Fibroblast of gingiva (primary cell): ENCODE results near the gene SLC24A4.

ENCODE experiments used
- DNase-seq: peaks from one replicate; pipeline ENCODE4 v3.0.0-alpha.2; 2011; ENCODE audit warnings: low read depth

SLC24A4 gene

GRCh38 chr14:92501891-92502351 is 179.0 kb downstream of the SLC24A4 start:
- DNase-seq: peak; percentile 52

DNA sequence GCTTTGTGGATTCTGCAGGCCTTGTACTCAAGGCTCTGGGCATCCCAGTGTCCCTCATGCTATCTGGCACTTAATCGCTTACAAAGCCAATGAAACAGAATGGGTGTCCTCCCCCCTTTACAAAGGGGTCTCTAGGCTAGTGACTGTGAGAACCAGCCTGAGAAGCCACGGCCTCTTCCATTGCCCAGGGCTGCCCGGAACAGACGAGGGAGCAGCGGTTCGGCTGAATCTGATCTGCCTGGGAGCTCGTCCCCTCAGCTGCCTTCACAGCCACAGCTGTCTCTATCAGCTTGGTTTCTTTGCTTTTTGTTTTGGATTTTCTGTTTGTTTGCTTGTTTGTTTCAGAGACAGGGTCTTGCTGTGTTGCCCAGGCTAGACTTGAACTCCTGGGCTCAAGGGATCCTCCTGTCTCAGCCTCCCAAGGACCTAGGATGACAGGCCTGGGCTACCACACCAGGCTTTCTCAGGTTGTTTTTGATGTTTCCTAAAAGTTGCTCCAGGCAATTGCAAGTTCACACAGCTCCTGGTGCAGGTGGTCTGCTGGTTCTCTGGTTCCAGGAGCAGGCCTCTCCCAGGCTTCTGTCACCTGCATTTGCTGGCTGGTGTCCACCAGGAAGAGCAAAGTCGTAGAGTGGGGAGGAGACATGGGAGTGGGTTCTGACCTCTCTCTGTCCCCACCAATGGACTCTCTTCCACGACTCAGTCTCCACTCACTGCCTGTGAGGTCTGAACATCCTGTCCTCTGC is 179.7 kb downstream of the SLC24A4 start:
- no peak for DNase-seq

- DNase-seq: peak; percentile 58
These were observed 181.0 kb downstream of the SLC24A4 start for GRCh38 chr14:92503756-92504491.

DNA sequence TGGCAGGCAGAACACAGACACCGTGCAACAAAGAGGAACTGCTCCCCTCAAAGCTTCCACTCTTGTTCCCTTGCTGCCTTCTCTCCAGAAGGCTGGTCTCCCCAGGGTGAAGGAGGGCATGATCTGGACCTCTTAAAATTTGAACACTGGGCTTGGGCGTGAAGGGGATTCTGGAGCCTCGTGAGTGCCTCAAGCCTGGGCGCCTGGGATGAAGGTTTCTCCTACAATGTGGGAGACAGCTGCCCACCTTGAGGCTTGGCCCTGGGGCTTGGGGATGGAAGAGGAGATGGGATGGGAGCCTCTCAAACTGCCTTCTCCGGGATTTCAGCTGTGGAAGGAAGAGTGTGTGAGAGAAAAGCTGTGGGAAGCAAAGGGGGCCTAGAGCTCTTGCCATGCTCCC is 182.9 kb downstream of the SLC24A4 start:
- DNase-seq: no peak

- no peak for DNase-seq
These were observed 183.3 kb downstream of the SLC24A4 start for GRCh38 chr14:92506231-92506630.

DNA sequence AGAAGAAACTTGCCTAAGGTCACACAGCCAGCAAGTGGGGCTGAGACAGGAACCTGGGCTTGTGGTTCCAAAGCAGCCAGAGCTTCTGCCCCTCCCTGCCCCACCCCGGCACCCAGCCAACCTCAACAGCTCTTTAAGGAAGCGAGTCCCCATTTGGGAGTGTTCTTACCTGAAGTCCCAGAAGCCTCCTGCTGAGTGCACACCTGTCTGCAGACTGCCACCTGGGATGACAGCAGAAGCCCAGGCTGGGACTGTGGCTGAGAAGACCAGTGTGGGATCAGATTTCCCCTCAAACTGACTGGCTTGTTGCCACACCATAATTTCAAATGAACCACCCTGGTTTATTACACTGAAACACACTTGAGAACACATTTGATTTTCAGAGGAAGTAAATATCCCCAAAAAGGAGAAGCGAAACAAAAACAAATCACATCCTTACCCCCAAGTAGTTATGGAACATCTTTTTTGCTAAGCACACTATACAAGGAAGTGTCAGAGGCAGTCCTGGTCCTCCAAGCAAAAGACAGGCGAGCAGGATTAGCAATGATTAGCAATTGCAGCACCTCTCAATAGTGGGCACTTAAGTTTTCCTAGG is 184.3 kb downstream of the SLC24A4 start:
- no peak for DNase-seq

- DNase-seq: no peak
These were observed 188.0 kb downstream of the SLC24A4 start for GRCh38 chr14:92510972-92511371.

DNA sequence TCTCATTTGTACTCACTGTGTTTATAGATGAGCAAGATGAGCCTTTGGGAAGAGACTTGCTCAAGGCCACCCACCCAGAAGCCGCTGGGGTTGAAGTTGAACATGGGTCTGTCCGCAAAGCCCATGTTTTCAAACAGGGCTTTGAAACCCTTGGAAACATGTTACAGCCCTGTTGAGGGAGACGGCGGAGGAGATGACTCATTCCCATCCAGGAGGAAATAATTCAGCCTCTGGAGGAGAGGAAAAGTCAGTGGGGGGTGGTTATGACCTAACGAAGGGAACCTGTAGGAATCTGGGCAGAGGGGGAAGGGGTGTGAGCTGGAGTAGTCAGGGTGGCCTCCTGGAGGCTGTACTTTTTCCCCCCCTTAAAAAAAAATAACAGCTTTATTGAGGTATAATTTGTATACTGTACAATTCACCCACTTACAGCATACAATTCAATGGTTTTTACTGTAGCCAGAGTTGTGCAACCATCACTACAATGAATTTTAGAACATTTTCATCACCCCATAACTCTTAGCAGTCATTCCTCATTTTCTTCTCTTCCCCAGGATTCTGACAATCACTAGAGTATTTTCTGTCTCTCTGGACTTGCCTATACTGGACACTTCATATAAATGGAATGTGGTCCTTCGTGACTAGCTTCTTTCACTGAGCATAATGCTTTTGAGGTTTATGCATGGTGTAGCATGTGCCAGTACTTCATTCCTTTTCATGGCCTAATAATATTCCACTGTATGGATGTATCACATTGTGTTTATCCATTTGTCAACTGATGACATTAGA is 188.7 kb downstream of the SLC24A4 start:
- DNase-seq: peak; percentile 86

GRCh38 chr14:92512807-92513203 is 189.8 kb downstream of the SLC24A4 start:
- DNase-seq: no peak

DNA sequence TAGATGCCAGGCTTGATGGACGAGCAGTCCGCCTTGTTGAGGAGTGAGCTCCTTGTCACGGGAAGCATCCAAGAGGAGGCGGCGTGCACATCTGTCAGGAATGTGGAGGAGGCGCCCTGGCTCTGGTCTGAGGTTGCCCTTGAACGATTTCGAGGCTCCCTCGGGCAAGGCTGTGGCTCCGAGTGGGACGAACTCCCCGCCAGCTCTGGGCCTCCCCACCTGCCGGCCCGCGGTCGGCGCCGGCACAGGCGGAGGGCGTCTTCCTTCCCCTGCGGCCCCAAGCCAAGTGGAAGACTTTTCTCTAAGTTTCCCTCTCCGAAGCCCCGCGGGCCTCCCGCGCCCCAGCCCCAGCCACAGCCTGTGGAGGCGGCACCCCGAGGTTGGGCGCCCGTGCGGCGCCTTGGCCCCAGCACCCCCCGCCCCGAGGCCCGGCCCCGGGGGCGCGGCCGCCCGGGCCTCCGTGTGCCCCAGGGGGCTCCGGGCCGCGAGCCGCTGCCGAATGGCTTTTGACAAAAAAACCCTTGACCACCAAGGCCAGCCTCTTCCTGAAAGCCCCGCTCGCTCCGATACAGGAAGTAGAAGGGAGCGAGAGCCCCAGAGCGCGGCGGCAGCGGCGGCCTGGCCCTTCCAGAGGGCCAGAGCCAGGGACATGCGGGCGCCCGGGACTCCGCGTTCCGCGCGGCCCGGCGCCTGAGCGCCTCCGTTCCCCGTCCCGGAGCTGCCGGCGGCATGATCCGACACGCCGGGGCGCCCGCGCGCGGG is 190.4 kb downstream of the SLC24A4 start, which contains the start of gene RIN3:
TSS of gene RIN3 (plus strand) at position 578 of the 762 bp plus-strand sequence. CDS start at position 730, 152 bp downstream.
- peak; percentile 67 for DNase-seq

- DNase-seq: peak; percentile 39
These were observed 191.2 kb downstream of the SLC24A4 start for GRCh38 chr14:92513966-92514843.

DNA sequence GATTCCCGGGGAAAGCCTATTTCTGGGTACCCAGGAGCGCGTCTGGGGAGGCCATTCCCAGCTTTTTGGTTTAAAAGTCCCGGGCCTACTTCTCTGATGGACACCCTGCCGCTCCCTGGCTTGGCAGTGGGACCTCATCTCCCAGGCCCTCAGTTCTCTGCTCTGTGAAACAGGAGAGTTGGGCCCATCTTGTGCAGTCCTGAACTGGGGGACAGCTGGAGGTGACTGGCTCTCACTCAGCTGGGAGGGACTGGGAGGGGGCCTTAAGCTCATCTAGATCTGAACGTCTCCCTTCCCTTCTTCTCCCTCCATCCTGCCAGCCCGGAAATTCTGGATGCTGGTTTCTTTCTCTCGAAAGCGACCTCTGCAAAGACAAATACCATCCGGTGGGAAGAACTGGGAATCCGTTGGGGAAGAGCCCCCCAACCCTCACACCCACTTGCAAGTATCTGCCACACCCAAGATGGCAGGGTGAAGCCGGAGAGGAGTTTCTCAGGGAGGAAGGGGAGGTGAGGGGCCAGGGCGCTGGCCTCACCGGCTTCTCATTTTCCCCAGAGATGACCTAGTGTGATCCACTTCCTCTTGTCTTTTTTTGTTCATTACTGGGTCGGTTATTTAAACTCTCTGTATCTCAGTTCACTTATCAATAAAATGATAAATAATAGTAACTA is 192.0 kb downstream of the SLC24A4 start:
- no peak for DNase-seq

DNA sequence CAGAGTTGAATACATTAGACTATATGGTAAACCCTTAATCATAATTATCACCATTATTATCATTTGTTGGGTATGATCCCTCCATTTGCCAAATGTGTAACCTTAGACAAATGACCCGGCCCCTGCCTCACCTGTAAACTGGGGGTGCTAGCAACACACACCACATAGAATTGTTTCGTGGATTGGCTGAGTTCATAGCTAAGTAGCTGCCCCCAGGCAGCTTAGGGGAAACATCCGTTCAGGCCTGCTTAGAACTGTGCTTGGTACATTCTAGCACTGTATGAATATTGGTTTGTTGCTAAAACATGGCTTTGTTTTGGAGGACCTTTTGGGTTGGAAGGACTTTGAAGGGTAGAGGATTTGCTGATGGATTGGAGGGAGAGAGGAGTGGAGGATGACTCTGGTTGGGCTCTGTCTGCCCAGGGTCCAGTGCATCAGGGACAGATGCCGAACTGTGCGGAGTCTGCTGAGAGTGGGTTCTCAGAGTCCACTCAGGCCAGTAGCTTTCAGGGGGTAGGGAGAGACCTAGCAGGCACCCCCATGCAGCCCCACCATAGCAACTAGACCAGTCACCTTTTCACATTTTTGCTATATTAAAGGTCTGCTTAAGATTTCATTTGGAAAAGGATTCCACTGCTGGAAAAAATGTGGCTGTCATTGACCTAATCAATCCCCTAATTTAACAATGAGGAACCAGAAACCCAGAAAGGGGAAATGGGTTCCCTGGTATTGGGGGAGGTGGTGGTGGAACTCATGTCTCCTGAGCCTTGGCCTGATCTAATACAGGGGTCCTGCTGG is 192.8 kb downstream of the SLC24A4 start:
- no peak for DNase-seq

DNA sequence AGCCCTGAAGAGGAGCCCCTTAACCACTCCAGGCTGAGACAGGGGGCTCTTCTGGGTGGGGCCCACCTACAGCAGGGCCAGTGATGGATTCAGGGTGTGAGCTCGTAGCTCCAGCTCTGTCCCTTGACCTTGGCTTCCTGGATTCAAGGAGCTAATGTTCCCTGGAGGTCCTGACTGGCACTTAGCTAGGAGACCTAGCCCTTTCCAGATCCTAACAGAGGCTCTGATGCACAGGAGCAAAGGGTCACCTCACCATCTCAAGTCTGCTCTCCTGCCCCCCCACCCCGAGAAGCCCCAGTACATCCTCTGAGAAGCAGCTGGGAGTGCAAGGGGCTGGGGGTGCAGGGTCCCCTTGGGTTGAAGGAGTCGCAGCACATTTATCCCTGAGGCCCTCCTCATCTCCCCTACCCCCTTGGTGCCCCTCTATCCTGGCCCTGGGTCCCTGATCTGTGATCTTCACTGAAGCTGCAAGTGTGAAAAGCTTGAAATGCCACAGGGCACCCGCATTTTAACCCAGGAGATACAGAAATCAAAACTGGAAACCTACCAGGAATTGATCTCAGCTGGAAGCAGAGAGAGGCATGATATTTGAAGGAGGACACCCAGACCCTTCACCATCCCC is 193.5 kb downstream of the SLC24A4 start:
- no peak for DNase-seq

- DNase-seq: no peak
These were observed 194.1 kb downstream of the SLC24A4 start for GRCh38 chr14:92516966-92517506.

DNA sequence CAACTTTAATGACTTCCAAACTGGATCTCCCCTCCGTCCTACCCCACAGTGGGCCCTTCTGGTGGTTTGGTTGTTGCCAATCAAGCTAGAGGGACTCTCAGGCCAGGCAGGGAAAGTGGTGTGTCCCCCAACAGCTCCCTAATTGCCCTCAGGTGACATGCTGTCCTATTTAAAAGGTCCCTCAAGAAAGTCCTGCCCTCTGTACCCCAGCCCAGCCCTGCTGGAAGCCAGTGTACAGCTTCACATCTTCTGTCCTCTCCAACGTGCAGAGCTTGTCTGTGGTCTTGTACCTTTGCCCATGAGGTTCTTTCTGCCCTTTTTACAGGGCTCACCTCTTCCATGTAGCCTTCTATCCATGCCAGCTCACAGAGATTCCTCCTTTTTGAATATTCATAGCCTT is 194.8 kb downstream of the SLC24A4 start:
- no peak for DNase-seq

DNA sequence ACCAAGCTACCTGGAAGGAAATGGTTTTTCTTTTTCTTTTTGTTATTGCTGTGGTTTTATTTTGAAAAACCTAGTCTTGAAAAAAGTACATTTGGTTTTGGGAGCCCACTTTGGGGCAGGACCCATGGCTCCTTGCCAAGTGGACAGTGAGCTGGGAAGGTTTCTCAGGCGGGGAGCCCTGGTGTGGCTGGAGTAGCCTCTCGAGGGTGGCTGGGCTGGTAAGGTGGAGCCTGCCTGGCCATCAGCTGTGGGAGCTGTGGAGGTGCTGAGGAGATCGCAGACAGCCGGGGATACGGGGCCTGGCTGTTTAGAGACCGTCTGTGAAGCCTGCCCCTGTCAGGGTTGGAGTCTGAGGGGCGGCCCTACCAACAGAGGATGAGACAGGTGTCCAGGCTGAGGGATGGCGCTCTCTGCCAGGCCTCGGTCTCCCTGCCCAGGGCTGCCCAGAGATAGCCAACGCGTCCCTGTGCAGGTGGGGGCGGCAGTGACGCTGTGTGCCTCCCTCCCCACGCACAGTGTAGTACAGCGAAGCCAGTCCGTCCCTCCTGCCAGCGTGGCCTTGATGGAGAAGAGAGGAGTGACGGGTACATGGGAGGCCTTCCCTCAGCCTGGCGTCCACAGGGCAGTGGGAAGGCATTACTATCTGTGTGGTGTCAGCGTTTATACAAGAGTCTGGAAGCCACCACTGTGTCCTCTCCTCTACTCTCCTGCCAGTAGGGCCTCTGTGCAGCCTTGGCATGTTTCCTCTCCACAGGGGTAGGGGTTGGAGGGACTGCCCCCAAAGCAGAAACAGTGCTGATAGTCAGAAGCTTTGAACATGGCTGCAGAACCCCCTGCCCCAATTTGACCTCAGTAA is 196.5 kb downstream of the SLC24A4 start:
- no peak for DNase-seq
